HEK293 (cell line): ENCODE data around the gene TADA3.
A peak's percentile ranks its signal among the peaks of the same experiment; 100 is the strongest.

Experiments
- CTCF ChIA-PET: fragments of 350-600 bp; formaldehyde crosslinking; extraction: SDS; loops from one replicate; lab custom pipeline; 2021; ENCODE audit warnings: antibody characterized with exemption; lab: Yijun Ruan, JAX
- POLR2A ChIA-PET: fragments of 300-600 bp; formaldehyde crosslinking; extraction: SDS; loops from one replicate; lab custom pipeline; 2020; ENCODE audit warnings: antibody characterized with exemption, inconsistent platforms; lab: Yijun Ruan, JAX
- H3K27ac ChIP-seq: fragments of 200-500 bp; sonication (Bioruptor generic); 2 replicates; pipeline ENCODE4 v1.5.1; 2014; ENCODE audit warnings: low read depth, low read length, control low read depth, inconsistent platforms; ENCODE audit errors: extremely low read depth
- H3K36me3 ChIP-seq, 2 experiments: fragments of 200-500 bp in 1 of 2; sonication (Bioruptor generic) in 1 of 2; 1 replicate in 1 of 2; 2 replicates in 1 of 2; pipeline ENCODE4 v1.5.1; 2014 to 2017; ENCODE audit warnings: inconsistent platforms in 2 of 2, low read length in 2 of 2; ENCODE audit not compliant: control insufficient read depth in 2 of 2, insufficient read depth in 1 of 2
- H3K4me1 ChIP-seq: fragments of 200-500 bp; sonication (Bioruptor generic); 2 replicates; pipeline ENCODE4 v1.5.1; 2014; ENCODE audit warnings: mild to moderate bottlenecking, low read length, inconsistent platforms; ENCODE audit not compliant: control insufficient read depth, insufficient read depth
- H3K4me3 ChIP-seq: 2 replicates; pipeline ENCODE4 v1.5.1; 2011; ENCODE audit warnings: low read depth, mild to moderate bottlenecking, control low read depth, low read length, moderate library complexity
- H3K9me3 ChIP-seq: fragments of 200-500 bp; sonication (Bioruptor generic); 2 replicates; pipeline ENCODE4 v1.5.1; 2014; ENCODE audit warnings: low read depth, low read length, inconsistent platforms; ENCODE audit not compliant: control insufficient read depth, insufficient read depth
- GLI4 ChIP-seq: fragments of 450-650 bp; formaldehyde crosslinking; IDR thresholded peaks from 2 replicates; pipeline ENCODE4 v1.5.1; 2016; ENCODE audit warnings: missing biosample characterization, missing genetic modification characterization
- HOXA7 ChIP-seq: sonication (generic); formaldehyde crosslinking; IDR thresholded peaks from 2 replicates; pipeline ENCODE4 v1.8.1; 2022; ENCODE audit warnings: missing genetic modification reagents, borderline replicate concordance
- HOXD13 ChIP-seq: sonication (generic); formaldehyde crosslinking; IDR thresholded peaks from 2 replicates; pipeline ENCODE4 v1.8.0; 2022; ENCODE audit warnings: missing genetic modification reagents, borderline replicate concordance
- KLF10 ChIP-seq: fragments of 450-650 bp; IDR thresholded peaks from 2 replicates; pipeline ENCODE4 v1.5.1; 2018; ENCODE audit warnings: missing biosample characterization, mild to moderate bottlenecking, missing genetic modification characterization
- KLF8 ChIP-seq: fragments of 450-650 bp; formaldehyde crosslinking; IDR thresholded peaks from 2 replicates; pipeline ENCODE4 v1.5.1; 2016; ENCODE audit warnings: missing biosample characterization, missing genetic modification characterization
- KLF9 ChIP-seq: fragments of 450-650 bp; formaldehyde crosslinking; IDR thresholded peaks from 2 replicates; pipeline ENCODE4 v1.5.1; 2016; ENCODE audit warnings: missing biosample characterization, missing genetic modification characterization, low read depth
- SP3 ChIP-seq: fragments of 450-650 bp; formaldehyde crosslinking; IDR thresholded peaks from 2 replicates; pipeline ENCODE4 v1.5.1; 2016; ENCODE audit warnings: missing biosample characterization, missing genetic modification characterization
- TCF7L2 ChIP-seq: IDR thresholded peaks from 2 replicates; pipeline ENCODE4 v1.6.1; 2011; ENCODE audit warnings: low read depth, mild to moderate bottlenecking, inconsistent platforms, low read length, moderate library complexity, borderline replicate concordance
- TSHZ1 ChIP-seq: fragments of 450-650 bp; formaldehyde crosslinking; IDR thresholded peaks from 2 replicates; pipeline ENCODE4 v1.5.1; 2016; ENCODE audit warnings: missing biosample characterization, missing genetic modification characterization, borderline replicate concordance
- WT1 ChIP-seq: fragments of 450-650 bp; formaldehyde crosslinking; IDR thresholded peaks from 2 replicates; pipeline ENCODE4 v1.5.1; 2016; ENCODE audit warnings: missing biosample characterization, missing genetic modification characterization
- ZBTB44 ChIP-seq: fragments of 450-650 bp; IDR thresholded peaks from 2 replicates; pipeline ENCODE4 v1.5.1; 2018; ENCODE audit warnings: missing biosample characterization, mild to moderate bottlenecking, missing genetic modification characterization
- ZBTB8A ChIP-seq: fragments of 450-650 bp; formaldehyde crosslinking; IDR thresholded peaks from 2 replicates; pipeline ENCODE4 v1.5.1; 2016; ENCODE audit warnings: missing biosample characterization, missing genetic modification characterization
- ZFP37 ChIP-seq: fragments of 450-650 bp; formaldehyde crosslinking; IDR thresholded peaks from 2 replicates; pipeline ENCODE4 v1.5.1; 2016; ENCODE audit warnings: missing biosample characterization, missing genetic modification characterization
- ZFP41 ChIP-seq: fragments of 450-650 bp; formaldehyde crosslinking; IDR thresholded peaks from 2 replicates; pipeline ENCODE4 v1.5.1; 2016; ENCODE audit warnings: missing biosample characterization, missing genetic modification characterization, borderline replicate concordance
- ZNF155 ChIP-seq: fragments of 450-650 bp; formaldehyde crosslinking; IDR thresholded peaks from 2 replicates; pipeline ENCODE4 v1.5.1; 2016; ENCODE audit warnings: missing biosample characterization, missing genetic modification characterization
- ZNF248 ChIP-seq: fragments of 450-650 bp; formaldehyde crosslinking; IDR thresholded peaks from 2 replicates; pipeline ENCODE4 v1.5.1; 2017; ENCODE audit warnings: missing biosample characterization, missing genetic modification characterization
- ZNF324 ChIP-seq: fragments of 450-650 bp; formaldehyde crosslinking; IDR thresholded peaks from 2 replicates; pipeline ENCODE4 v1.5.1; 2016; ENCODE audit warnings: missing biosample characterization, missing genetic modification characterization
- ZNF350 ChIP-seq: fragments of 450-650 bp; formaldehyde crosslinking; IDR thresholded peaks from 2 replicates; pipeline ENCODE4 v1.5.0; 2017; ENCODE audit warnings: missing biosample characterization, mild to moderate bottlenecking, missing genetic modification characterization
- ZNF544 ChIP-seq: fragments of 450-650 bp; formaldehyde crosslinking; IDR thresholded peaks from 2 replicates; pipeline ENCODE4 v1.5.0; 2017; ENCODE audit warnings: missing biosample characterization, missing genetic modification characterization
- ZNF596 ChIP-seq: fragments of 450-650 bp; IDR thresholded peaks from 2 replicates; pipeline ENCODE4 v1.5.0; 2018; ENCODE audit warnings: missing biosample characterization, mild to moderate bottlenecking, missing genetic modification characterization, moderate library complexity
- ZNF660 ChIP-seq: fragments of 450-650 bp; IDR thresholded peaks from 2 replicates; pipeline ENCODE4 v1.5.1; 2018; ENCODE audit warnings: missing biosample characterization, mild to moderate bottlenecking, missing genetic modification characterization
- ZNF747 ChIP-seq: fragments of 450-650 bp; formaldehyde crosslinking; IDR thresholded peaks from 2 replicates; pipeline ENCODE4 v1.5.1; 2016; ENCODE audit warnings: missing biosample characterization, missing genetic modification characterization
- ZNF777 ChIP-seq: fragments of 450-650 bp; formaldehyde crosslinking; IDR thresholded peaks from 2 replicates; pipeline ENCODE4 v1.5.1; 2017; ENCODE audit warnings: missing biosample characterization, missing genetic modification characterization, borderline replicate concordance
- TF ChIP-seq, protein P1 (sequence below): fragments of 450-650 bp; formaldehyde crosslinking; conservative IDR thresholded peaks from 2 replicates; pipeline ENCODE4 v1.5.1; 2016; ENCODE audit warnings: low read depth, missing biosample characterization, missing genetic modification characterization
- TF ChIP-seq, protein P2 (sequence below): fragments of 450-650 bp; formaldehyde crosslinking; IDR thresholded peaks from 2 replicates; pipeline ENCODE4 v1.5.1; 2017; ENCODE audit warnings: missing biosample characterization, missing genetic modification characterization
- TF ChIP-seq, protein P3 (sequence below): fragments of 450-650 bp; formaldehyde crosslinking; IDR thresholded peaks from 2 replicates; pipeline ENCODE4 v1.5.1; 2016; ENCODE audit warnings: missing biosample characterization, missing genetic modification characterization

The TADA3 gene

GRCh38 chr3:9749645-9750555 lies 42.4 kb downstream of the TADA3 start, which contains the start of gene OGG1:
OGG1 (plus strand) TSS chr3:9749952; CDS start chr3:9750287, 335 bp downstream.
- Histone ChIP-seq H3K9me3 (no peaks in the 10 kb centered on the region), H3K4me1 (0 out of 2 replicates have a peak, but pooled peaks cover 2% of the 10 kb centered on the region), H3K4me3 (peak within 1 kb of the TSS; percentile 70), H3K27ac (peak within 1 kb of the TSS; percentile 66), H3K36me3 (peaks cover 0 to 73% of the 10 kb centered on the region in 2 experiments; a peak in 2 of 3 replicates)
- ChIA-PET CTCF (interaction anchor here (0.7 to 2.2 kb wide), 6 partner anchors 20 to 246 kb away, joined by 3 to 7 read pairs (median 4); no protein-coding TSS in a partner anchor), POLR2A (interaction anchor here (0.8 to 2.7 kb wide), 12 partner anchors 9 to 353 kb away, joined by 3 to 47 read pairs (median 8); partner anchors contain the start of genes ARPC4, BRPF1, CAMK1 and MTMR14)
- no peak for TF ChIP-seq ZNF596 (tag by site-specific recombination)
- TF ChIP-seq KLF8 (tag by site-specific recombination) = peak; percentile 99
- no peak; the same call in 1 of the 2 replicates for TF ChIP-seq TCF7L2
- no peak for TF ChIP-seq ZNF350 (tag by site-specific recombination)
- TF ChIP-seq ZNF660 (tag by site-specific recombination) = no peak; the same call in 1 of the 2 replicates
- TF ChIP-seq ZNF544 (tag by site-specific recombination) = no peak
- no peak for TF ChIP-seq GLI4
- TF ChIP-seq ZNF777 (tag by site-specific recombination) = no peak
- no peak for TF ChIP-seq ZBTB44
- no peak for TF ChIP-seq TSHZ1 (tag by site-specific recombination)
- peak; percentile 96 for TF ChIP-seq ZBTB8A
- TF ChIP-seq, protein P1, sequence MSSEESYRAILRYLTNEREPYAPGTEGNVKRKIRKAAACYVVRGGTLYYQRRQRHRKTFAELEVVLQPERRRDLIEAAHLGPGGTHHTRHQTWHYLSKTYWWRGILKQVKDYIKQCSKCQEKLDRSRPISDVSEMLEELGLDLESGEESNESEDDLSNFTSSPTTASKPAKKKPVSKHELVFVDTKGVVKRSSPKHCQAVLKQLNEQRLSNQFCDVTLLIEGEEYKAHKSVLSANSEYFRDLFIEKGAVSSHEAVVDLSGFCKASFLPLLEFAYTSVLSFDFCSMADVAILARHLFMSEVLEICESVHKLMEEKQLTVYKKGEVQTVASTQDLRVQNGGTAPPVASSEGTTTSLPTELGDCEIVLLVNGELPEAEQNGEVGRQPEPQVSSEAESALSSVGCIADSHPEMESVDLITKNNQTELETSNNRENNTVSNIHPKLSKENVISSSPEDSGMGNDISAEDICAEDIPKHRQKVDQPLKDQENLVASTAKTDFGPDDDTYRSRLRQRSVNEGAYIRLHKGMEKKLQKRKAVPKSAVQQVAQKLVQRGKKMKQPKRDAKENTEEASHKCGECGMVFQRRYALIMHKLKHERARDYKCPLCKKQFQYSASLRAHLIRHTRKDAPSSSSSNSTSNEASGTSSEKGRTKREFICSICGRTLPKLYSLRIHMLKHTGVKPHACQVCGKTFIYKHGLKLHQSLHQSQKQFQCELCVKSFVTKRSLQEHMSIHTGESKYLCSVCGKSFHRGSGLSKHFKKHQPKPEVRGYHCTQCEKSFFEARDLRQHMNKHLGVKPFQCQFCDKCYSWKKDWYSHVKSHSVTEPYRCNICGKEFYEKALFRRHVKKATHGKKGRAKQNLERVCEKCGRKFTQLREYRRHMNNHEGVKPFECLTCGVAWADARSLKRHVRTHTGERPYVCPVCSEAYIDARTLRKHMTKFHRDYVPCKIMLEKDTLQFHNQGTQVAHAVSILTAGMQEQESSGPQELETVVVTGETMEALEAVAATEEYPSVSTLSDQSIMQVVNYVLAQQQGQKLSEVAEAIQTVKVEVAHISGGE (tag by site-specific recombination) = peak; percentile 78
- TF ChIP-seq, protein P2, sequence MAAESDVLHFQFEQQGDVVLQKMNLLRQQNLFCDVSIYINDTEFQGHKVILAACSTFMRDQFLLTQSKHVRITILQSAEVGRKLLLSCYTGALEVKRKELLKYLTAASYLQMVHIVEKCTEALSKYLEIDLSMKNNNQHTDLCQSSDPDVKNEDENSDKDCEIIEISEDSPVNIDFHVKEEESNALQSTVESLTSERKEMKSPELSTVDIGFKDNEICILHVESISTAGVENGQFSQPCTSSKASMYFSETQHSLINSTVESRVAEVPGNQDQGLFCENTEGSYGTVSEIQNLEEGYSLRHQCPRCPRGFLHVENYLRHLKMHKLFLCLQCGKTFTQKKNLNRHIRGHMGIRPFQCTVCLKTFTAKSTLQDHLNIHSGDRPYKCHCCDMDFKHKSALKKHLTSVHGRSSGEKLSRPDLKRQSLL (tag by site-specific recombination) = peak; percentile 69
- 0 out of 2 replicates have a peak, but pooled peaks have one; percentile 32 for TF ChIP-seq WT1 (tag by site-specific recombination)
- no peak for TF ChIP-seq ZFP41
- TF ChIP-seq, protein P3, sequence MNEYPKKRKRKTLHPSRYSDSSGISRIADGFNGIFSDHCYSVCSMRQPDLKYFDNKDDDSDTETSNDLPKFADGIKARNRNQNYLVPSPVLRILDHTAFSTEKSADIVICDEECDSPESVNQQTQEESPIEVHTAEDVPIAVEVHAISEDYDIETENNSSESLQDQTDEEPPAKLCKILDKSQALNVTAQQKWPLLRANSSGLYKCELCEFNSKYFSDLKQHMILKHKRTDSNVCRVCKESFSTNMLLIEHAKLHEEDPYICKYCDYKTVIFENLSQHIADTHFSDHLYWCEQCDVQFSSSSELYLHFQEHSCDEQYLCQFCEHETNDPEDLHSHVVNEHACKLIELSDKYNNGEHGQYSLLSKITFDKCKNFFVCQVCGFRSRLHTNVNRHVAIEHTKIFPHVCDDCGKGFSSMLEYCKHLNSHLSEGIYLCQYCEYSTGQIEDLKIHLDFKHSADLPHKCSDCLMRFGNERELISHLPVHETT (tag by site-specific recombination) = no peak
- no peak for TF ChIP-seq ZNF155 (tag by site-specific recombination)
- peak; percentile 89 for TF ChIP-seq KLF10 (tag by site-specific recombination)
- peak; percentile 87; the same call in 1 of the 2 replicates for TF ChIP-seq ZFP37 (tag by site-specific recombination)
- no peak for TF ChIP-seq ZNF747 (tag by site-specific recombination)
- no peak for TF ChIP-seq ZNF248 (tag by site-specific recombination)
- TF ChIP-seq ZNF324 = peak; percentile 38; the same call in 1 of the 2 replicates
- no peak for TF ChIP-seq HOXA7 (CRISPR knock-in tag)
- peak; percentile 99 for TF ChIP-seq KLF9 (tag by site-specific recombination)
- TF ChIP-seq SP3 (tag by site-specific recombination) = peak; percentile 97
- no peak for TF ChIP-seq HOXD13 (CRISPR knock-in tag)
